Measurements from ENCODE around the gene PRKCA.

Gene PRKCA

GRCh38 chr17:66260275-66260674 is 42.1 kb upstream of the PRKCA start:
- no peaks in the 10 kb centered on the region for H3K79me2 ChIP-seq (ENCODE audit: control insufficient read depth, low read length)
- no peak overlapping the region for H3K4me3 ChIP-seq (ENCODE audit: low read length)
- peaks cover 2% of the 10 kb centered on the region for H3K4me1 ChIP-seq (ENCODE audit: control insufficient read depth, low read length)
- no peak overlapping the region for H3K27ac ChIP-seq (ENCODE audit: low read depth, low read length)
- TF ChIP-seq, protein P1, sequence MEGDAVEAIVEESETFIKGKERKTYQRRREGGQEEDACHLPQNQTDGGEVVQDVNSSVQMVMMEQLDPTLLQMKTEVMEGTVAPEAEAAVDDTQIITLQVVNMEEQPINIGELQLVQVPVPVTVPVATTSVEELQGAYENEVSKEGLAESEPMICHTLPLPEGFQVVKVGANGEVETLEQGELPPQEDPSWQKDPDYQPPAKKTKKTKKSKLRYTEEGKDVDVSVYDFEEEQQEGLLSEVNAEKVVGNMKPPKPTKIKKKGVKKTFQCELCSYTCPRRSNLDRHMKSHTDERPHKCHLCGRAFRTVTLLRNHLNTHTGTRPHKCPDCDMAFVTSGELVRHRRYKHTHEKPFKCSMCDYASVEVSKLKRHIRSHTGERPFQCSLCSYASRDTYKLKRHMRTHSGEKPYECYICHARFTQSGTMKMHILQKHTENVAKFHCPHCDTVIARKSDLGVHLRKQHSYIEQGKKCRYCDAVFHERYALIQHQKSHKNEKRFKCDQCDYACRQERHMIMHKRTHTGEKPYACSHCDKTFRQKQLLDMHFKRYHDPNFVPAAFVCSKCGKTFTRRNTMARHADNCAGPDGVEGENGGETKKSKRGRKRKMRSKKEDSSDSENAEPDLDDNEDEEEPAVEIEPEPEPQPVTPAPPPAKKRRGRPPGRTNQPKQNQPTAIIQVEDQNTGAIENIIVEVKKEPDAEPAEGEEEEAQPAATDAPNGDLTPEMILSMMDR (IDR thresholded peaks at IDR 0.05; ENCODE audit: low read depth, low read length, poor library complexity, severe bottlenecking) = no peak
- TF ChIP-seq EZH2phosphoT487 (IDR thresholded peaks at IDR 0.05; ENCODE audit: borderline replicate concordance, low read length) = no peak
- H4K20me1 ChIP-seq (ENCODE audit: control insufficient read depth, insufficient read depth, low read depth, low read length) = no peaks in the 10 kb centered on the region
- H3K27me3 ChIP-seq (ENCODE audit: control insufficient read depth, low read length) = 0 out of 2 replicates have a peak, but pooled peaks cover 3% of the 10 kb centered on the region
- H3K9me3 ChIP-seq (ENCODE audit: control insufficient read depth, insufficient read depth, low read length) = no peaks in the 10 kb centered on the region
- H3K9me2 ChIP-seq (replicated peaks; ENCODE audit: control insufficient read depth, low read length) = no peaks in the 10 kb centered on the region
- H3K4me2 ChIP-seq (ENCODE audit: low read length) = no peak overlapping the region
- no peaks in the 10 kb centered on the region for H3K36me3 ChIP-seq (ENCODE audit: control insufficient read depth, low read length)
- no peaks in the 10 kb centered on the region for H3F3A ChIP-seq (ENCODE audit: control insufficient read depth, insufficient read depth)

DNA sequence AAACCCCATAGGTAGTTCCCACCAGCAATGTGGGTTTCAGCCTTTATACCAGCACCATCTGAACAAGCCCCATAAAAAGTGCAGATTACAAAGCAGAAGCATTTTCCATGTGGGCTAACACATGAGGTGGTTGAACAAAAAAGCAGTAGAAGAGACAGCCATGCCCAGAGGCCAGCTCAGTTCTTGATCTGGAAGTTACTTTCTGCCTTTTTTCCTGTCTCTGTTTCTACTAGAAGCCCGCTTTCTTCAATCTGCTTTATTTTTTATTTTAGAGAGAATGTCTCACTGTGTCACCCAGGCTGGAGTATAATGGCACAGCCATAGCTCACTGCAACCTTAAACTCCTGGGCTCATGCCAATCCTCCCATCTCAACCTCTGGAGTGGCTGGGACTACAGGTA is 41.7 kb upstream of the PRKCA start:
- Histone ChIP-seq H3K4me2 (ENCODE audit: low read length) (no peak overlapping the region), H3K9me3 (ENCODE audit: control insufficient read depth, insufficient read depth, low read length) (no peaks in the 10 kb centered on the region), H3K36me3 (ENCODE audit: control insufficient read depth, low read length) (no peaks in the 10 kb centered on the region), H3K4me3 (ENCODE audit: low read length) (no peak overlapping the region), H3K27me3 (ENCODE audit: control insufficient read depth, low read length) (0 out of 2 replicates have a peak, but pooled peaks cover 5% of the 10 kb centered on the region), H3K4me1 (ENCODE audit: control insufficient read depth, low read length) (no peaks in the 10 kb centered on the region), H3F3A (ENCODE audit: control insufficient read depth, insufficient read depth) (no peaks in the 10 kb centered on the region), H3K9me2 (replicated peaks; ENCODE audit: control insufficient read depth, low read length) (no peaks in the 10 kb centered on the region), H3K79me2 (ENCODE audit: control insufficient read depth, low read length) (no peaks in the 10 kb centered on the region), H4K20me1 (ENCODE audit: control insufficient read depth, insufficient read depth, low read depth, low read length) (no peaks in the 10 kb centered on the region), H3K27ac (ENCODE audit: low read depth, low read length) (no peak overlapping the region)
- no peak for TF ChIP-seq EZH2phosphoT487 (IDR thresholded peaks at IDR 0.05; ENCODE audit: borderline replicate concordance, low read length)
- TF ChIP-seq, protein P1 (IDR thresholded peaks at IDR 0.05; ENCODE audit: low read depth, low read length, poor library complexity, severe bottlenecking) = no peak

- Histone ChIP-seq H3K4me1 (ENCODE audit: control insufficient read depth, low read length) (no peaks in the 10 kb centered on the region), H3K9me3 (ENCODE audit: control insufficient read depth, insufficient read depth, low read length) (no peaks in the 10 kb centered on the region)
- TF ChIP-seq EZH2phosphoT487 (IDR thresholded peaks at IDR 0.05; ENCODE audit: borderline replicate concordance, low read length) = no peak
- TF ChIP-seq, protein P1 (IDR thresholded peaks at IDR 0.05; ENCODE audit: low read depth, low read length, poor library complexity, severe bottlenecking) = no peak
Observed at GRCh38 chr17:66262767-66263166, 39.6 kb upstream of the PRKCA start.

More at GRCh38 chr17:66262767-66263166, 39.6 kb upstream of the PRKCA start:
- Histone ChIP-seq H3K4me2 (ENCODE audit: low read length) (no peak overlapping the region), H3K9me2 (replicated peaks; ENCODE audit: control insufficient read depth, low read length) (no peaks in the 10 kb centered on the region), H3K27me3 (ENCODE audit: control insufficient read depth, low read length) (0 out of 2 replicates have a peak, but pooled peaks cover 5% of the 10 kb centered on the region), H3K36me3 (ENCODE audit: control insufficient read depth, low read length) (no peaks in the 10 kb centered on the region), H4K20me1 (ENCODE audit: control insufficient read depth, insufficient read depth, low read depth, low read length) (no peaks in the 10 kb centered on the region), H3K27ac (ENCODE audit: low read depth, low read length) (no peak overlapping the region), H3F3A (ENCODE audit: control insufficient read depth, insufficient read depth) (no peaks in the 10 kb centered on the region), H3K79me2 (ENCODE audit: control insufficient read depth, low read length) (no peaks in the 10 kb centered on the region), H3K4me3 (ENCODE audit: low read length) (no peak overlapping the region)

All from DOHH2 (cell line).